ENCODE data around the gene NUP37. TPM values are rescaled to one million over a fixed set of nuclear protein-coding genes. Genes with fewer than 3 reads are reported as not detected.
A peak's percentile ranks its signal among the peaks of the same experiment; 100 is the strongest.
"Not testable (repeated sequence)": the region's sequence is repeated elsewhere in the genome, so short reads cannot be mapped to it uniquely, and the experiment has no call there.

Gene NUP37
- total RNA-seq, 1 donor from 2014 or later: 4.1 TPM

DNA sequence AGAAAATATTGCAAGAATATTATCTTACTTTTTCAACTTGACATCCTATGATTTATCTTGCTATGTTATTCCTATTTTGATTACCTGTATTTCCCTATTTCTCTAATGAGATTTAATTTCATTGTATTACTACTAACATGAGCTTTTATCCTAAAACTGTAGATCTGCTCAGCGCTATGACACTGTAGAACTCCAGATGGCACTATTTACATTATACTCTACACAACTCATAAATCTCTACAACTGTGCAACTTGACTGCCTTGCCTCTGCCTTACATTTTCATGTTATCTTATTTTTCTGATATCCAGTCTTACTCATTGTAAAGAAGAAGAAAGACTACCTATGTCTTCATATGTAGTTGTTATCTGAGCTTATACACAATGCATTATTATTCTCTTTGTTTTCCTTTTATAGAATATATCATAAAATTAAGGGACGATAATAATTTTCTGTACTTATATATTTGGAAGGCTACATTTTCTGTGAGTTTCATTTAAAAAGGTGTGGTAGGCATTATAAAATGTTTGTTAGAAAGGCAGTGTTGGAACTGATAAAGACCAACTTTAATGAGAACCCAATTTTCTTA is 24.1 kb downstream of the NUP37 start:
- FAIRE-seq (peak; percentile 3), DNase-seq (ENCODE audit: low spot score in 2 of 2) (no peak)

DNA sequence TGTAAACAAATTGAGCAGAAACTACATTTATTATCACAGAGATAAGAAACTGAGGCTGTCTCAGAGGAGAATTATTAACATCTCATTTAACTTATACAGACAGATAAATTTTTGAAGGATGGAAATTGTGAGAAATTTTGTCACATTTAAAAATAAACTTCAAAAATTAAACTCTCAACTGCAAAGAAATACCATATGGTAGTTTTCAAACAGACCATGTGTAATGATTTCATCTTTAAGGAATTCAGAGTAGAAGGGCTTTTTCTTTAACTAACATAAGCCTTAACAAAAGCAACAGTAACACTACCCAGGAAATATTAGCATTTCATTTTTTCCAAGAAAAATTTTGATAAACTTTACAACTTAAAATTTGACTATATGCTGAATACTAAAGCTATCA is 26.6 kb downstream of the NUP37 start:
- FAIRE-seq (no peak), DNase-seq (ENCODE audit: low spot score in 2 of 2) (no peak)

DNA sequence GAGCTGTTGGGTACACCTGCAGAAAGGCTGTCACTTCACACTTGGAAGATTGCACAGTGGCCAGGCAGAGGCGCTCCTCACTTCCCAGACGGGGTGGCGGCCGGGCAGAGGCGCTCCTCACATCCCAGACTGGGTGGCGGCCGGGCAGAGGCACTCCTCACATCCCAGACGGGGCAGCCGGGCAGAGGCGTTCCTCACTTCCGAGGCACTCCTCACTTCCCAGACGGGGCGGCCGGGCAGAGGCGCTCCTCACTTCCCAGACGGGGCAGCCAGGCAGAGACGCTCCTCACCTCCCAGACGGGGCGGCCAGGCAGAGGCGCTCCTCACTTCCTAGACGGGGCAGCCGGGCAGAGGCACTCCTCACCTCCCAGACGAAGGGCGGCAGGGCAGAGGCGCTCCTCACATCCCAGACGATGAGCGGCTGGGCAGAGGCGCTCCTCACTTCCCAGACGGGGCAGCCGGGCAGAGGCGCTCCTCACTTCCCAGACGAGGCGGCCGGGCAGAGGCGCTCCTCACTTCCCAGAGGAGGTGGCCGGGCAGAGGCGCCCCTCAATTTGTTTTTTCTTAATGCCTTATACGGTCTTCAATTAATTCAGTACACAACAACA is 30.6 kb downstream of the NUP37 start:
- not testable (repeated sequence) for FAIRE-seq; DNase-seq (ENCODE audit: low spot score in 2 of 2)

DNA sequence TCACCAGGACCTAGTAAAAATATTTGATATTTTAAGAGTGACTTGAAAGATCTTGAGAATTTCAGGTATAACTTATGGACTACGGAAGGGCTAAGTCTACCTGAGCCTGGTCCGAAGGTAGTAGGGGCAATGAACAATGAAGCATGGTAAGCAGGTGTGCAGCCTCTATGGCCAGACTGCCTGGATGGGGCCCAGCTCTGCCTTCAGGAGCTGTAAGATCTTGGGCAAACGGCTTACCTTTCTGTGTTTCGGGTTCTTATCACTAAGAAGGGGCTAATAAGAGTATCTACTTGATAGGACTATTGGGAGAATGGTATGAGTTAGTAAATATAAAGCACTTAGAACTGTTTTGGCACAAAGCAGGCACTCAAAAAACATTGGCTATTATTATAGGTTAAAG is 39.1 kb downstream of the NUP37 start:
- DNase-seq (ENCODE audit: low spot score in 2 of 2) (no peak), FAIRE-seq (no peak)

DNA sequence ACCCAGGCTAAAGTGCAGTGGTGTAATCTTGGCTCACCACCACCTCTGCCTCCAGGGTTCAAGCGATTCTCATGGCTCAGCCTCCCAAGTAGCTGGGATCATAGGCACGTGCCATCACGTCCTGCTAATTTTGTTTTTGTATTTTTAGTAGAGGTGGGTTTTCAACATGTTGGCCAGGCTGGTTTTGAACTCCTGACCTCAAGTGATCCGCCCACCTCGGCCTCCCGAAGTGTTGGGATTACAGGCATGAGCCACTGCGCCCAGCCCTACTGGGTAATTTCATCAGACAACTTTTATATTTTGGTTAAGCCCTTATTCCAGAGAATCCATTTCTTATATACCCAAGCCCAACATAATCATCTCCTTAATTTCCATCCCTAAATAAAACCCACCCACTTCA is 47.8 kb downstream of the NUP37 start:
- FAIRE-seq; DNase-seq (ENCODE audit: low spot score in 2 of 2): not testable (repeated sequence)

DNA sequence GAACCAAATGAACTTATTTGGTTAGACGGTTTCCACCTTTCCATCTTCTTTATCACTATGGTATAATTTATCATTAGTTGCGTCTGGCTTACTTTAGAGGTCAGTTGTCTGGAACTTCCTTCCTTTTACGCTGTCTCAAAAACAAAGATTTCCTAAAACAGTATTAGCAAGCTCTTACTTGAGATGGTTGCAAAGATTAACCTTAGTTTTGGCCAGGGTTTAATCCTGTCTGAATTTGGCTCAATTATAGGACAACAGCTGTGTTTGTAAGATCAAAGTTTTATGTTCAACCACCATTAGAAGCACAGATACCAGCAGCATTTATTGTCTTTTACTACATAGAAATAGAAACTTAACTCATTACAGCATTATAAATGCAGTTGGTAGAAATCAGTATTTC is 50.2 kb downstream of the NUP37 start:
- FAIRE-seq (no peak), DNase-seq (ENCODE audit: low spot score in 2 of 2) (no peak)

DNA sequence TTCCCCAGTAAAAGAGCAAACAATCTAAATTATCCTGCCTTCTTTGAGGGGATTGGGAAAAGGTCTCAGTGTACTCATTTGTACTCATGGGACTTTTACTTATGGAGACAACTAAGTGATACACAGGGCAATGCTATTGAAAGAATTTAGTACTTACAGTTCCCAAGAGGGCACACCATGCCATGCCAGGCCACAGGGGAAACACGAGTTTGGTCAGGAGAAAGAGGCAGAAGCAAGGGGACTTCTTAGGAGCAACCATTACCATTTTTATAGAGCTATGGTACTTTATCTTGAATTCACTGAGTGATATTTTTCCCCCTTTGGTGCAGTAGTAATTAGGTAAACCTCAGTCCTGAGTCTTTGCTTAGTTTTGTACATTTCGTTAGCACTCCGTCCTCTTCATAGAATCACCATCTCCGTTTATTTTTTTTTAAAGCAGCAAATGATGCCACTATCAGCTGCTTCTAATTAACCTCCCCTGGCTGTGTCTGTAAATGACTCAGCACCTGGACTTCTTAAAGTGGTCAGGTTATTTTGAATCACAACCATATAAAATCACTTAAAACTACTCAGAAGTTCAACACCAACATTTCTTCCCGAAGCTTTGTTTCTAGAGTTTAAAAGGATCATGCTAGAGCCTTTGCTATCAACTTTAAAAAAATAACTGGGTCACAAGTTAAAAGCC is 52.2 kb downstream of the NUP37 start:
- FAIRE-seq (no peak), DNase-seq (ENCODE audit: low spot score in 2 of 2) (no peak)

DNA sequence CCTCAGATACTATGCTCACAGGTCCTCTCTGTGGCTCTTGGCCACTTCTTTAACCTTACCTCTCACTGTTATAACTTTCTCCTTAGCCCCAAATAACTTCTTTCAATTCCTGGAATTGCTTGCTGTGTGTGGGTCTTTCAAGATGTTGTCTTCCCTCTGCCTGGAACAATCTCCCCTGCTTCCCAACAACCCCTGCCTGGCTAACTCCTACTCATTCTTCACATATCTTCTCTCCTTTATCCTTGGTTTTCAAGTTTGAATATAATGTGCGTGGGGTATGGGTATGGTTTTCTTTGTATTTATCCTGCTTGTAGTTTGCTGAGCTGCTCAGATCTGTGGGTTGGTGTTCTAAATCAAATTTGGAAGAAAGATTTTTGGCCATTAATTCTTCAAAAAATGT is 55.4 kb downstream of the NUP37 start:
- no peak for FAIRE-seq
- DNase-seq (ENCODE audit: low spot score in 2 of 2): no peak

DNA sequence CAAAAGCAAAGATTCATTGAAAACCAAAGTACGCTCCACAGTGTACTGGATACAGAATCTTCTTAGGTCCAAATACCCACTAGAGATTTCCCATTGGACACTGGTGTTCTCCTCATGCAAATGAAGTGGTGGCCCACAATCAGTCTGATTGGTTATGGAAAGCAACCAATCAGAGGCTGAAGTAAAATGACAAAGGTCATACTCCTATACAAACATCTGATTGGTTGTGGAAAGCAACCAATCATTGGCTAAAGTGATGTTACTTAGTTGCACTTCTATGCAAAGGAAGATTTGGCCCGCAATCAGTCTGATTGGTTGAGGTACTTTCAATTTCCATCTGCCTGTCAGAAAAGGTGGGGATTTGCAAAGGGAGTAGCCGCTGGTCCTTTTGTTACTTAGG is 56.8 kb downstream of the NUP37 start:
- no peak for FAIRE-seq
- DNase-seq (ENCODE audit: low spot score in 2 of 2): no peak

DNA sequence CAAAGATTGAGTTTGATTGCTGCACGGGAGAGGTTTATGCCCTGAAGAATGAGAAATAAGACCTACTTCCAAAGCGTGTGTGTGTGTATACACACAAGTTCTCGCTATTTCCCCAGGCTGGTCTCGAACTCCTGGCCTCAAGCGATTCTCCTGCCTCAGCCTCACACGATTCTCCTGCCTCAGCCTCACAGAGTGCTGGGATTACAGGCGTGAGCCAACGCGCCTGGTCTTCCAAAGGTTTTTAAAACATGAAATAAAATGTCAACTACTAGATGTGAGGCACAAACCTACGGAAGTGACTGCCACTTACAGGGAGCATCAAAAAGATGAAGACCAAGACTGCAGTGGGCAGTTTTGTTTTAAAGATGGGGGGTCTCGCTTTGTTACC is 57.5 kb downstream of the NUP37 start:
- DNase-seq (ENCODE audit: low spot score in 2 of 2): no peak
- FAIRE-seq: no peak

DNA sequence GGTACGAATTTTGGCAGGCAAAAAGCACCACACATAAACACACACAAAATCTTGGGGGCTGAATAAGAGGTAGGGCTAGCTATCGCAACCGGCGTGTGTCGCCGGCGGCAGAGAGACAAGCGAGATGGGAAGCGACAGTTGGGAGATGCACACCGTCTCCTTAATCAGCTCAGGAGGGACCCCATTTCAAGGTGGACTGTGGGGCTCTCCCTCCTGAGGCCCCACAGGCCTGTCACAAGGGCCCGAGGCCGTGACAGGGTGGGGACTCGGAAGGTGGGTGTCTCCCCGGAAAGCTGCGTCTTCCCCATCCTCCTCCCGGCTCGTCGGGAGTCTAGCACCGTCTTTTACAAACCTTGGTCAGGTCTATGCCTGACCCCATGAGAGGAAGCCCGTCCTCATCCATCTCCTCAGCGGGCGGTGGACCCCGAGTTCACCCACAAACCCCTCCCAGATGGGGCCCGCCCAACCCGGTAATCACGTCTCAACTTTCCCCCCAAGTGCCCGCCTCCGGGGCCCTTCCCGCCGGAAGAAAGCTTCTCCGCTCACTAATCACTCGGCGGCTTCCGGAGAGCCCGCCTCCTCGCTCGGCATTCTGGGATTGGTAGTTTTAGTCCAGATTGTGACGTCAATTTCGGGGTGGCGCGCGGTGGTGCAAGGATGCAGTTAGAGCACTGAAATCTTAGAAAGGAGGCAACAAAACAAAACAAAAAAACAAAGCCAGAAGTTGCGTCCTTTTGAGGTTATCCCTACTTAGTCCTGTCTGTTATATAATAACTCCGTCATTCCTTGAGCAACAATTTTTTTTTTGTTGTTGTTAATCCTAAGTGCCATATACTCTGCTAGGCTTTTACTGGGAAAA is 58.1 kb downstream of the NUP37 start, which contains the start of gene WASHC3:
Gene WASHC3 (minus strand): TSS at position 432 of the 859 bp plus-strand sequence. CDS start 29 bp downstream, at position 403.
- DNase-seq (ENCODE audit: low spot score in 2 of 2): peak; percentile 62 to 78
- FAIRE-seq: peak; percentile 65

DNA sequence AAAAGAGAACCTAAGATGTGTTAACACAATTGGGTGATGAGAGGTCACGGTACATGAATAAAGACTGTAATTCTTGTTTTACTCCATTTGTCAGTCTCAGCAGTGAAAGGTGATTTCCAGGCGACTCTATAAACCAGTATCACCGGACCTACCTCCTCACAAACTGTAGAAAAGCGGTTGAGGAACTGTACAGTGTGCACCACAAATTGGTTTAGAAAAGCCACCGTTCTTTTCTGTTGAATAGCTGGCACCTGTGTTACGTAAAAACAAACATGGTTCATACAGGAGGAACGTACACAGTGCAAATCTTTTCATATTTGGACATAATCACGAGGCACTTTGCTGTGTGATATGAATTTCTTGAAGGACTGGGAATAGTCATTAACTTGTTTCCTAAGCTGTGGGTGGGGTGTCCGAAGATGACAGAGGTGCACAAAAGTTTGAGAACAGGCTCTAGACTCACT is 58.8 kb downstream of the NUP37 start:
- FAIRE-seq (no peak), DNase-seq (ENCODE audit: low spot score in 2 of 2) (no peak)

DNA sequence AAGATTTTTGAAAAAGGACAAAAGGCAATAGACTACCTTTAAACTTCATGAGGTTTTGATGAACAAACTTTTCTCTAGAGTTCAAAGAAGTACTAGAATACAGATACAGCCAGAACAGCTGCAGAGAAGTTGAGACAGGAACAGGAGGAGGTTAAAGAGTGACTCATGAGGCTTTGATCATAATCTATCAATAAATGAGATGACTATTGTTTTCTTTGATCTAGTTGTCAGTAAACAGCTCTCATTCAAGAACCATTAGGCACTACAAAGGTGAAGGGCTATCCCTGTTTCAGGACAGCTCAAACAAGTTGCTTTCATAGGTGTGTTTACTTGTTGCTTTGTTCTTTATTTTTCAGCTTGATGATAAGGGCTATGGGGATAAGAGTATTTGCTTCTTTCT is 60.6 kb downstream of the NUP37 start:
- DNase-seq (ENCODE audit: low spot score in 2 of 2): no peak
- no peak for FAIRE-seq

DNA sequence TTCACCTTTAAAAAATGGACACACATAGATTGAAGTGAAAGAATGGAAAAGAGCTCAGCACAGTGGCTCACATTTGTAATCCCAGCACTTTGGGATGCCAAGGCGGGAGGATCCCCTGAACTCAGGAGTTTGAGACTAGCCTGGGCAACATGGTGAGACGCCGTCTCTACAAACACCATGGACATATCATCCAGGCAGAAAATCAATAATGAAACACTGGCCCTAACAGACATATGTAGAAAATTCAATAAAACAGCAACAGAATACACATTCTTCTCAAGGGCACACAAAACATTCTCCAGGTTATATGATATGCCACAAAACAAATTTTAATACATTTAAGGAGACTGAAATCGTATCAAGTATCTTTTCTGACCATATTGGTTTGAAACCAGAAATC is 65.6 kb downstream of the NUP37 start:
- DNase-seq (ENCODE audit: low spot score in 2 of 2) (no peak), FAIRE-seq (no peak)

DNA sequence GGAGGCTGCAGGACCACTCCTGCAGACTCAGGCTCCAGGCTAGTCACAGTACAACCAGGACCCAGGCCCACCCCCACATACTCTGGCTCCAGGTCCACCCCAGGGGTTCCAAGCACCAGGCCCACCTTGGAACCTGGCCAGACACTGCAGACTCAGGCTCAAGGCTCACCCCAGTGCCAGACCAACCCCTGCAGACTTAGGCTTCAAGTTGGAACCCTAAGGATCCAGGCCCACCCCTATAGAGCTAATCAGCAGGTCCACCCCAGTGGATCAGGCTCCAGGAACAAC is 66.9 kb downstream of the NUP37 start:
- DNase-seq (ENCODE audit: low spot score in 2 of 2) (no peak), FAIRE-seq (no peak)

DNA sequence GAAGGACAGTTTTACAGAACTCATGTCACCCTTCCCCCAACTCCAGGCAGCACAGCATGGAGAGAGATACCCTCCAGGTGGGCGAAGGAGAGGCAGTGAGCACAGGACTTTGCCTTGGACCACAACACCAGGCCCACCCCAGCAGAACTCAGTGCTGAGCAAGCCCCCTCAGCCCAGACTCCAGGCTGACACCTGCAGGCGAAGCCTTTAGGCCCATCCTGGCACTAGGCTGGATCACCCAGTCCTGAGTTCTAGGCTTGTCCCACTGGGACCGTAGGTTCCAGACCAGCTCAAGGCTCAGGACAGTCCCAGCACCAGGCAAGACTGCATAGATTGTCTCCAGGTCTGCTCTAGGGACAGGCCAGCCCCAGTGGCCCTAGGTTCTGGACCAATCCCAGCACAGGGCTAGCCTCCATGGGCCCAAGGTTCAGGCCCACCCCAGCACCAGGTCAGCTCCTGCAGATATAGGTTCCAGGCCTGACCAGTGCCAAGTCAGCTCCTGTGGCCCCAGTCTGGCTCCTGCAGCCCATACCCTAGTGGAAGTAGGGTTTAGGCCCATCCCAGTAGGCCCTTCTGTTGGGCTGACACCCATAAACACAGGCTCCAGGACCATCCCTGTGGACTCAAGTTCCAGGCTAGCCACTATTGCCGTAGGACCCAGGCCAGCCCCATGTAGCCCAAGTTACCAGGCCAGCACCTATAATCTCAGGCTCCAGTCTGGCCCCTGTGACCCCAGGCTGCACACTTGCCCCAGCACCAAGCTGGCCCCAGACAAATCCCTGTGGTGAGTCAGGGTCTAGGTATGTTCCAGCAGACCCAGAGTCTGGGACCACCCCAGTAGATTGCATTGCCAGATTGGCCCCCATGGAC is 67.5 kb downstream of the NUP37 start:
- DNase-seq (ENCODE audit: low spot score in 2 of 2): no peak
- FAIRE-seq: no peak

DNA sequence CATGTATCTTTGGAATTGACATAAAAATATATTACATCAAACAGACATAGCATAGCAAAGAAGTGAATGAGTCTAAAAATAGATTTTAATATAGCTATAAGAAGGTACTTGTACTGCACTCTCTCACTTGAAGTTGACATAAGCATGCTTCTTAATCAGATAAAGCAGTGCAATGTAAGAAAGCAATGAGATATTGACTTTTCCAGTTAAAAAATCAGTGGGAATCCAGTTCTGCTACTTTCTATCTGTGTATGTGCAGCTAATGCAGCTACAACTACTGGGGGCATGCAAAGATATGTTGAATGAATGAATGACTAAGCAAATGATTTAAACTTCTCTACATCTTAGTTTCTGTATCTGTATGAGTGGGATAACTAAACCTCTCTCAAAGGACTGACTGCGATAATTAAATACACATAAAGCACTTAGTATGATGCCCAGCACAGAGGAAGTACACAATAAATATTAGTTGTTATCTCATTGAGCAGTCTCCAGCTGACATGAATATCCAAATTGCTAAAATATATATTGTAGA is 68.4 kb downstream of the NUP37 start:
- FAIRE-seq (no peak), DNase-seq (ENCODE audit: low spot score in 2 of 2) (no peak)

DNA sequence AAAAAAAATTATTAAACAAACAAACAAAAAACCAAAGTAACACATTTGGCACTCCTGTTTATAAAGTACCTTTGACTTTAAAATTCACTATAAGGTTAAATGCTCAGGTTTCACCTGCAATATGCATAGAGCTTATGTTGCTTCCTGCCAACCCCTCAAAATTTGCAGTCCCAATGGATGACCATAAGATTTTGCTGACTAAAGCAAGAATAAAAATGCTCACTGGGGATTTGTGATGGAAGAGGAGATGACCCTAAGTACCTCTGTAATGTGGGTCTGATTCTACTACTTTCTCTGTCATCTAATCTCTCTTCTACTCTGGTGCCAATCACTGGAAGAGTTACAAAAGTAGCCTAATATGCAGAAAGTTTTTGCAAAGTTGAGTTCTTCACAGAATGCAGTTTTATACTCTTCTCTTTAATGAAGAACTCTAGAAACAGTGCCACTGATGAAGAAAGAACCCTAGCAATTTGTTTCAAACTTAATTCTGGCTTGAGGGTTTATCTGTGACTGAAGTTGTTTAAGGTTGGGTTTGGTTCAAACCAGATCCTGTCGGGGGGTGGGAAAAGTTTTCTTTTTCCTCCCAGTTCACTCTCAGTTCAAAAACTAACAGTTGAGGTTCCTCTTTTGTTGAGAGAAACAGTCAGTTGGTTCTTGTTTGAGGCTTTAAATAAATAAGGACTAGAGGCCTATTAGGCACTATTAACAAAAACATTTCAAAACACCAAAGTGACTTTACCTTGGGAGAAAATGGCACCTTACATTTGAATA is 69.1 kb downstream of the NUP37 start:
- DNase-seq (ENCODE audit: low spot score in 2 of 2) (no peak), FAIRE-seq (no peak)

DNA sequence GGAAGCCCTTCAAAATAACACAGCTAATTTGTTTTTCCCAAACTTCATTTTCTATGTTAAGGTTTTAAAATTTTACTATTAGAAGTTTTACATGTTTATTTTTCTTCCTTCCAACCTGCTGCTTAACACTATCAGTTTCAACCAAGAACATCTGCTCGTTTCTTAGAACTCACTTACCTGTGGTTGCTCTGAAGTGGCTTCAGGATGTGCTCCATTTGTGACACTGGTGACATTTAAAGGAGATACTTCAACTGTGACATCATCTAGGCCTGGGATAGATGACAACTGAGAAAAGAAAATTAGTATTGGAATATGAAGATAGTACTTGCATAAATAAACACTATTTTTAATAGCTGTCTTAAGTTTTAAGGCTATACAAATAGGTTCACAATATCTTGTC is 76.0 kb downstream of the NUP37 start:
- FAIRE-seq (no peak), DNase-seq (ENCODE audit: low spot score in 2 of 2) (no peak)
